Right cardiac atrium (tissue), 5 donors: ENCODE measurements around the gene KCNK16. TPM values are rescaled to one million over a fixed set of nuclear protein-coding genes. Genes with fewer than 3 reads are reported as not detected.

Experiments used
- ATAC-seq, 2 donors: fragments of 200-7000 bp; cut with Tn5 transposase; one replicate each; pipeline versions ENCODE4 v1.8.0 to v1.9.1; 2020; ENCODE audit warnings: moderate library complexity in 2 of 2, mild to moderate bottlenecking in 1 of 2
- DNase-seq, 3 donors: peaks; one replicate each; pipeline ENCODE4 v3.0.0-alpha.2; 2020
- H3K27ac ChIP-seq: one replicate; pipeline ENCODE4 v1.5.1; 2013; ENCODE audit warnings: mild to moderate bottlenecking, low read length, control low read depth, moderate library complexity
- H3K27me3 ChIP-seq: one replicate; pipeline ENCODE4 v1.6.1; 2013; ENCODE audit not compliant: control insufficient read depth, insufficient read depth
- H3K4me1 ChIP-seq: one replicate; pipeline ENCODE4 v1.6.1; 2013; ENCODE audit warnings: low read length; ENCODE audit not compliant: control insufficient read depth, insufficient read depth
- H3K4me3 ChIP-seq: one replicate; pipeline ENCODE4 v1.5.1; 2013; ENCODE audit warnings: low read length, control low read depth
- H3K9me3 ChIP-seq: one replicate; pipeline ENCODE4 v1.6.1; 2013; ENCODE audit warnings: low read length; ENCODE audit not compliant: control insufficient read depth
- WGBS: extraction: QIAGEN DNeasy Blood & Tissue Kit; methylation state at CpG from one replicate; pipeline ENCODE4 v1.1.7; 2013; 5-methylcytosine and 5-hydroxymethylcytosine counted together
- intact Hi-C, 4 donors: fragments of 100-400 bp; cut with DNase I; formaldehyde crosslinking; loops; one replicate each; pipeline versions ENCODE4 v1.11.0 to v1.14.0; 2022 to 2023
- polyA plus RNA-seq: library from polyadenylated mRNA; stranded (reverse); fragments of 200-250 nt; gene quantifications from one replicate; pipeline ENCODE4 v1.2.3, GENCODE V29; 2013
- total RNA-seq, 4 donors: library from RNA; stranded (reverse); fragmentation: NEBNext Ultra II Directional; extraction: Animal tissue kit (Norgen Biotek cat#: 25700); gene quantifications; one replicate each; pipeline ENCODE4 v1.2.1, GENCODE V29; 2021
- donor health status: healthy with polysubstance abuse.
- donor health status: DM: no; HTN: yes; CAD: no.
- donor health status: DM: no; HTN: no; CAD: no.
- donor health status: DM: no; HTN: yes; CAD: no; lungs with severe emphysema.
- donor health status: DM: yes; HTN: yes; CAD: no.

The KCNK16 gene
- total and polyA plus RNA-seq, 5 donors: not detected

DNA sequence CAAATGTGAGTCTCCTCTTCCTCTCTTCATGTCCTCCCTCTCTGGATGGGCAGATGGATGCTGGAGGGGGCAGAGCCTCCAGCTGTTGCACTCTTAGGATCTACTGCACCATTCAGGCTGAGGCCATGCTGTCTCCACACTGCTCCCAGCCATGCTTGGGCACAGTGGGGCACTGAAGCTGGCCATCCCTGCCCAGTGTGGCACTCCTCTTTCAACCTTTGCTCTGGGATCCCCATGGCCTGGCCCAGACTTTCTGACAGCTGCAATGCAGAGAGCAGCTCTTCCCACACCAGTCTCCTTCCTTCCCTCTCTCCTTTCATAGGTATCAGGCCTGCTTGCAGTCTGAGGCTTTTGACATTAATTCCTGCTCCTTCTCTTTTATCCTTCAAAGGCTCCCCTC is 17.6 kb downstream of the KCNK16 start:
- H3K27ac ChIP-seq: no peak overlapping the region
- intact Hi-C loops: loop anchor here (2.0 to 10.0 kb wide), 7 partner anchors 136 to 433 kb away; no protein-coding TSS in a partner anchor
- ATAC-seq (no peak), DNase-seq (no peak)
- H3K9me3 ChIP-seq: no peaks in the 10 kb centered on the region
- no peak overlapping the region for H3K4me3 ChIP-seq
- no peaks in the 10 kb centered on the region for H3K27me3 ChIP-seq
- no peaks in the 10 kb centered on the region for H3K4me1 ChIP-seq

DNA sequence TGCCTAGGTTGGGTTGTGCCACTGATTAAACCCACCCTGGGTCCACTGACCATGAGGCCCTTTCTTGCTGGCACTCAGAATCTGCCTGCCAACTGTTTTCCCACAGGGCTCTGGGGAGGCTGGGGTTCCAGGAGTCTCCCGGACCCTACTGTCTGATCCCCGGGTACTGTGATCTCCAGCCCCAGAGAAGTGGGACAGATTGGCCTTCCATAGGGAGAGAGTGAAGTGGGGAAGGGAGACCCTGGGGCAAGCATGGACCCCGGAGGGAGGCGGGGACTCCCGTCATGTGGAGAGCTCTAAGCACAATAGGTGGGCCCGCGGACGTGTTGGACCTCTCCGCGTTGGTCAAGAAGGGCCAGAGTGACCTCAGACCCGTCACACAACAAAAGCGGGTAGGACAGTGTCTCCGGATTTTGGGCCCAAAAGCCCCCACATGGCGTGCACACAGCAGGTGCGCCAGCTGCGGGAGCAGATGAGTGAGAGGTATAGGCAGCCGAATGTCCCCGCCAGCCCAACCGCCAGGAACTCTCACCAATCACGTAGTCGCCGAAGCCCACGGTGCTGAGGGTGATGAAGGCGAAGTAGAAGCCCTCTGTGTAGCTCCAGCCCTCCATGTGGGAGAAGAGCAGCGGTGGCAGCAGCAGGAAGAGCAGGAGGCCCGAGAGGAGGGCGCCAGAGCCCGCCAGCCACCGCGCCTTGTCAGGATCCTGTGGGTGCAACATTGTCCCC is 18.9 kb downstream of the KCNK16 start:
- no peaks in the 10 kb centered on the region for H3K4me1 ChIP-seq
- DNase-seq (peak in 1 of 3 donors; percentile 46), ATAC-seq (no peak)
- H3K27me3 ChIP-seq: no peaks in the 10 kb centered on the region
- intact Hi-C loops: loop anchor here (2.0 to 10.0 kb wide), 7 partner anchors 135 to 431 kb away; no protein-coding TSS in a partner anchor
- 85% methylated on average over 30 of the region's 30 CpGs for WGBS
- no peak overlapping the region for H3K27ac ChIP-seq
- no peaks in the 10 kb centered on the region for H3K9me3 ChIP-seq
- no peak overlapping the region for H3K4me3 ChIP-seq

- no peak overlapping the region for H3K4me3 ChIP-seq
- no peak overlapping the region for H3K27ac ChIP-seq
- no peaks in the 10 kb centered on the region for H3K4me1 ChIP-seq
- no peaks in the 10 kb centered on the region for H3K27me3 ChIP-seq
- no peaks in the 10 kb centered on the region for H3K9me3 ChIP-seq
- WGBS: 7% methylated on average over 11 of the region's 11 CpGs
- peak; percentile 84 to 95 (median 93) for DNase-seq
- peak; percentile 86 to 91 for ATAC-seq
- intact Hi-C loops: loop anchor here (2.0 to 10.0 kb wide), 6 partner anchors 136 to 431 kb away; no protein-coding TSS in a partner anchor
Observed at GRCh38 chr6:39302669-39303424, 19.7 kb downstream of the KCNK16 start.

- H3K4me1 ChIP-seq: no peaks in the 10 kb centered on the region
- 95% methylated on average over 2 of the region's 2 CpGs for WGBS
- ATAC-seq: no peak
- no peak overlapping the region for H3K27ac ChIP-seq
- no peaks in the 10 kb centered on the region for H3K27me3 ChIP-seq
- intact Hi-C loops: loop anchor here (2.0 to 10.0 kb wide), 6 partner anchors 135 to 430 kb away; no protein-coding TSS in a partner anchor
- no peak overlapping the region for H3K4me3 ChIP-seq
- no peaks in the 10 kb centered on the region for H3K9me3 ChIP-seq
- no peak for DNase-seq
Observed at GRCh38 chr6:39302011-39302410, 20.5 kb downstream of the KCNK16 start.

DNA sequence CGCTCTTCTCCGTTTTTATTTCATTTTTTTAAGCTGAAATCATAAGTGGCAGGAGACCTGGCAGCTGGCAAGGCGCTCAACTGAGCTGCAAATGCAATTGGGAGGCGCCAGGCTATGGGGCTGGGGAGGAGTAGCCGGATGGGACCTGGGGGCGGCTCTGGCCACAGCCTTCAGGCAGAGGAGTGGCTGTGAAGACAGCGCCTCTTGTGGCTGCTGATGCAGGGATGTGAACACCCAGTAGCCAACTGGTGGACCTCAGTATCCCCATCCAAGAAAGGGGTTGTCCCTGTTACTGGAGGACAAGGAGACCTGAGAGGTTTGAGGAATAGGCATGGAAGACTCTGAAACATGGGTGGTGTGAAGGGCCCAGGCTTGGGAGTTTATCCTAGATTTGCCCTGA is 20.9 kb downstream of the KCNK16 start:
- intact Hi-C loops: loop anchor here (2.0 to 10.0 kb wide), 6 partner anchors 134 to 429 kb away; no protein-coding TSS in a partner anchor
- ATAC-seq: no peak
- Histone ChIP-seq H3K27ac (no peak overlapping the region), H3K9me3 (no peaks in the 10 kb centered on the region), H3K4me3 (no peak overlapping the region), H3K4me1 (no peaks in the 10 kb centered on the region), H3K27me3 (no peaks in the 10 kb centered on the region)
- DNase-seq: peak in 2 of 3 donors; percentile 32 to 77
- WGBS: 65% methylated on average over 7 of the region's 7 CpGs

- intact Hi-C loops: loop anchor here (5.0 to 10.0 kb wide), 5 partner anchors 133 to 428 kb away; no protein-coding TSS in a partner anchor
- H3K27me3 ChIP-seq: no peaks in the 10 kb centered on the region
- H3K27ac ChIP-seq: no peak overlapping the region
- peaks cover 2% of the 10 kb centered on the region for H3K4me1 ChIP-seq
- no peak for DNase-seq
- no peaks in the 10 kb centered on the region for H3K9me3 ChIP-seq
- no peak overlapping the region for H3K4me3 ChIP-seq
- ATAC-seq: no peak
- 81% methylated on average over 6 of the region's 6 CpGs for WGBS
Observed at GRCh38 chr6:39300739-39301138, 21.8 kb downstream of the KCNK16 start.

DNA sequence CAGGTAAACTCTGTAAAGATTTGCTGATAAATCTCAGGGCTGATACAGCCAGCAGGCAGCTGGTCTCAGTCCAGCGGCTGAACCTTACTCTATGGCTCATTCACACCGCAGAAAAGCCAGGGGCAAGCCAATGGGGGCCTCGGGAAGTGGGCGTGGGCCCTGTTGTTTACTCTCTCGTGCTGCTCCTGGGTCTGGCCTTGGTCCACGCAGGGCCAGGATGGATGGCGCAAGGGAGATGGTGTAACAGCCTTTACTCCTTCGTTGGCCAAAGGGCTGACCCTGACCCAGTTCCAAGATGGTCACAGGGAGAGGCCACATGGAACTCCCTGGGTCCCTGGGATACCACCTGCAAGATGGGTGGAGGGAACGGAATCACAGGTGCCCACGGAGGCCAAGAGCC is 24.4 kb downstream of the KCNK16 start:
- Histone ChIP-seq H3K9me3 (no peaks in the 10 kb centered on the region), H3K27me3 (no peaks in the 10 kb centered on the region), H3K4me1 (peaks cover 2% of the 10 kb centered on the region), H3K27ac (no peak overlapping the region), H3K4me3 (no peak overlapping the region)
- WGBS: 74% methylated on average over 10 of the region's 10 CpGs
- no peak for DNase-seq
- no peak for ATAC-seq
- intact Hi-C loops: no loop called here

DNA sequence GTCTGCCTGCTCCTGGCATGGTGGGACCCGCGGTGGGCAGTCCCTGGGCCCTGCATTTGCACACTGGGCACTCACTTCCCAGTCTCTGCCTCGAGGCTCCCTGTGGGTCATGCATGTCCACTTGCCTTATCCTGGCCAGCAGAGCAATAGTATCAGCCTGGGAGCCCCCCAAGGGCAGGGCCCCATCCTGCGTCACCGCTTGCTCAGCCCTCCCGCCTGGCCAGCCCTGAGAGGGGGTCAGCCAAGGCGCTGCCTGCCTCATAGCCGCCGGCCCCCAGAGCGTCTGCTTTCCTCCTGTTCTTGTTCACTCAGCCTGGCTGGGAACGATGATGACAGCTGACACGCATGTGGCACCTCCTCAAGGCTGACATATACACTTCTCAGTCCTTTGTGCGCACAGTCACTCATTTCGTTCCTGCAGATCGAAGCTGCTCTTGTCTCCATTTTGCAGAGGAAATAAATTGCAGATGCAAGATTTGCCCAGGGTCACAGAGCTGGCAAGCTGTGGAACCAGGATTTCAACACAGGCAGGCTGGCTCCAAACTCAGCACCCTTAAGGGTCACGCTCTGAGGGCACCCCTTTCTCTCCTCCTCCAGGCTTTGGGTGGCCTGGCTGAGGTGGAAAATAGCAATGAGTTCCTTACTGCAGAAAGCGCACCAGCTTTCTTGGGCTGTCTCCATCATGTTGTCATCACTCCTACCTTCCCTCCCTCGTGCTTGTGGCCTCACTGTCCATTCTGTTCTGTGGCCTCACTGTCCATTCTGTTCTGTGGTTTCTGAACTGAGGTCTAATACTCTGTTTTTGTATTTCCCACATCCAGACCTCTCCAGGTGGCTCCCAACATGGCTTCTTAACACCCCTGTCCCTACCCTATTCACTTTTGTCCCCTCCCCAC is 25.5 kb downstream of the KCNK16 start:
- peaks cover 2% of the 10 kb centered on the region for H3K4me1 ChIP-seq
- H3K27ac ChIP-seq: no peak overlapping the region
- ATAC-seq: peak; percentile 94 to 96
- DNase-seq: peak; percentile 91 to 94 (median 94)
- H3K9me3 ChIP-seq: no peaks in the 10 kb centered on the region
- WGBS: 27% methylated on average over 18 of the region's 18 CpGs
- no peaks in the 10 kb centered on the region for H3K27me3 ChIP-seq
- intact Hi-C loops: no loop called here
- H3K4me3 ChIP-seq: no peak overlapping the region

DNA sequence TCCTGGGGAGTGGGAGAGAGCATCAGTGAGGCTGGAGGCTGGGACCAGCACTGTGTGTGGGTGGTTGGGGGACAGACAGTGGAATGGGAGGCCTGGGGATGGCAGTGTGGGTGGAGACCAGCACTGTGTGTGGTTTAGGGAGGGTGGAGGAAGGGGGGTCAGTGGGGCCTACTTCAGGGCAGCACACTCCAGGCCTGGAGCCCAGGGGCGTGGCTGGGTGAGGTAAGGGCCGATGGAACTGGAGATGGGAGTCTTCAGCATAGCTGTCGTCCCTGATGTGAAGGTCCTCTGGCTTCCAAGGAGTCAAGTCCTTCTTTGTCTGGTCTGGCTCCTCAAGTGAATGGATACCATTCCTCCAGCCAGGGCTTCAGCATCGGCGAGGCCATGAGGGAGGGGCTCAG is 26.9 kb downstream of the KCNK16 start:
- peak; percentile 60 to 80 (median 77) for DNase-seq
- peak; percentile 22 to 44 for ATAC-seq
- Histone ChIP-seq H3K4me3 (no peak overlapping the region), H3K27ac (no peak overlapping the region), H3K27me3 (no peaks in the 10 kb centered on the region), H3K4me1 (peaks cover 2% of the 10 kb centered on the region), H3K9me3 (no peaks in the 10 kb centered on the region)
- intact Hi-C loops: no loop called here
- WGBS: 53% methylated on average over 5 of the region's 5 CpGs

DNA sequence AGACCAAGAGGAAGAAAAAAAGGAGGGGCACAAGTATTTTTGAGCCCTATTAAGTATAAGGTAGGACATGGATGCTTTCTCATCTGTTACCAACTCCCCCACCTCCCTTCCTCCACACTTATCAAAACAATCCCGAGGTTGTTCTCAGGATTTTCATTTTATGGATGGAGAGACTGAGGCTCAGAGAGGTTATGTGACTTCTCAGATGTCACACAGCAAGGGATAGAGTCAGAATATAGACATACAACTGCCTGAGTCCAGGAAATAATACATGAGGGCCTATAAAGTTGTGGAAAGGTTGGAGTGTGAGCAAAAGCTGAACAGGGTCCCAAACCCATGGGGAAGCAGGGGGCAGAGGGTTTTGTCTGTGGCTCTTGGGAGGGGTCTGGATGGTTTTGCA is 27.6 kb downstream of the KCNK16 start:
- Histone ChIP-seq H3K4me3 (no peak overlapping the region), H3K4me1 (peaks cover 2% of the 10 kb centered on the region), H3K9me3 (no peaks in the 10 kb centered on the region), H3K27ac (no peak overlapping the region), H3K27me3 (no peaks in the 10 kb centered on the region)
- DNase-seq: no peak
- 63% methylated on average over 1 of the region's 1 CpG for WGBS
- ATAC-seq: no peak
- intact Hi-C loops: no loop called here
